Measurements from ENCODE around the gene RASSF7. TPM values are rescaled to one million over a fixed set of nuclear protein-coding genes. Genes with fewer than 3 reads are reported as not detected.

RASSF7 gene
- total and polyA plus RNA-seq, 10 of the 15 experiments (the other 5 are each of a cell fraction or from before 2014, with no cell fraction given): 0.39 to 29.7 (median 13.2) TPM

DNA sequence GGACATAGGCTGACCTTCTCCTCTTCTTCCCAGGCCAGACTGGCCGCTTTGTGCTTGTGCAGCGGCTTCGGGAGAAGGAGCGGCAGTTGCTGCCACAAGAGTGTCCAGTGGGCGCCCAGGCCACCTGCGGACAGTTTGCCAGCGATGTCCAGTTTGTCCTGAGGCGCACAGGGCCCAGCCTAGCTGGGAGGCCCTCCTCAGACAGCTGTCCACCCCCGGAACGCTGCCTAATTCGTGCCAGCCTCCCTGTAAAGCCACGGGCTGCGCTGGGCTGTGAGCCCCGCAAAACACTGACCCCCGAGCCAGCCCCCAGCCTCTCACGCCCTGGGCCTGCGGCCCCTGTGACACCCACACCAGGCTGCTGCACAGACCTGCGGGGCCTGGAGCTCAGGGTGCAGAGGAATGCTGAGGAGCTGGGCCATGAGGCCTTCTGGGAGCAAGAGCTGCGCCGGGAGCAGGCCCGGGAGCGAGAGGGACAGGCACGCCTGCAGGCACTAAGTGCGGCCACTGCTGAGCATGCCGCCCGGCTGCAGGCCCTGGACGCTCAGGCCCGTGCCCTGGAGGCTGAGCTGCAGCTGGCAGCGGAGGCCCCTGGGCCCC, 1.4 kb downstream of the RASSF7 start (continued):
- TF ChIP-seq, protein P1, sequence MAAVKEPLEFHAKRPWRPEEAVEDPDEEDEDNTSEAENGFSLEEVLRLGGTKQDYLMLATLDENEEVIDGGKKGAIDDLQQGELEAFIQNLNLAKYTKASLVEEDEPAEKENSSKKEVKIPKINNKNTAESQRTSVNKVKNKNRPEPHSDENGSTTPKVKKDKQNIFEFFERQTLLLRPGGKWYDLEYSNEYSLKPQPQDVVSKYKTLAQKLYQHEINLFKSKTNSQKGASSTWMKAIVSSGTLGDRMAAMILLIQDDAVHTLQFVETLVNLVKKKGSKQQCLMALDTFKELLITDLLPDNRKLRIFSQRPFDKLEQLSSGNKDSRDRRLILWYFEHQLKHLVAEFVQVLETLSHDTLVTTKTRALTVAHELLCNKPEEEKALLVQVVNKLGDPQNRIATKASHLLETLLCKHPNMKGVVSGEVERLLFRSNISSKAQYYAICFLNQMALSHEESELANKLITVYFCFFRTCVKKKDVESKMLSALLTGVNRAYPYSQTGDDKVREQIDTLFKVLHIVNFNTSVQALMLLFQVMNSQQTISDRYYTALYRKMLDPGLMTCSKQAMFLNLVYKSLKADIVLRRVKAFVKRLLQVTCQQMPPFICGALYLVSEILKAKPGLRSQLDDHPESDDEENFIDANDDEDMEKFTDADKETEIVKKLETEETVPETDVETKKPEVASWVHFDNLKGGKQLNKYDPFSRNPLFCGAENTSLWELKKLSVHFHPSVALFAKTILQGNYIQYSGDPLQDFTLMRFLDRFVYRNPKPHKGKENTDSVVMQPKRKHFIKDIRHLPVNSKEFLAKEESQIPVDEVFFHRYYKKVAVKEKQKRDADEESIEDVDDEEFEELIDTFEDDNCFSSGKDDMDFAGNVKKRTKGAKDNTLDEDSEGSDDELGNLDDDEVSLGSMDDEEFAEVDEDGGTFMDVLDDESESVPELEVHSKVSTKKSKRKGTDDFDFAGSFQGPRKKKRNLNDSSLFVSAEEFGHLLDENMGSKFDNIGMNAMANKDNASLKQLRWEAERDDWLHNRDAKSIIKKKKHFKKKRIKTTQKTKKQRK (IDR thresholded peaks at IDR 0.05; ENCODE audit: low read depth, low read length): no peak
- TF ChIP-seq MYB (IDR thresholded peaks at IDR 0.05; ENCODE audit: borderline replicate concordance, low read depth, low read length) (no peak), MTA3 (IDR thresholded peaks at IDR 0.05; ENCODE audit: borderline replicate concordance, low read length) (no peak)

DNA sequence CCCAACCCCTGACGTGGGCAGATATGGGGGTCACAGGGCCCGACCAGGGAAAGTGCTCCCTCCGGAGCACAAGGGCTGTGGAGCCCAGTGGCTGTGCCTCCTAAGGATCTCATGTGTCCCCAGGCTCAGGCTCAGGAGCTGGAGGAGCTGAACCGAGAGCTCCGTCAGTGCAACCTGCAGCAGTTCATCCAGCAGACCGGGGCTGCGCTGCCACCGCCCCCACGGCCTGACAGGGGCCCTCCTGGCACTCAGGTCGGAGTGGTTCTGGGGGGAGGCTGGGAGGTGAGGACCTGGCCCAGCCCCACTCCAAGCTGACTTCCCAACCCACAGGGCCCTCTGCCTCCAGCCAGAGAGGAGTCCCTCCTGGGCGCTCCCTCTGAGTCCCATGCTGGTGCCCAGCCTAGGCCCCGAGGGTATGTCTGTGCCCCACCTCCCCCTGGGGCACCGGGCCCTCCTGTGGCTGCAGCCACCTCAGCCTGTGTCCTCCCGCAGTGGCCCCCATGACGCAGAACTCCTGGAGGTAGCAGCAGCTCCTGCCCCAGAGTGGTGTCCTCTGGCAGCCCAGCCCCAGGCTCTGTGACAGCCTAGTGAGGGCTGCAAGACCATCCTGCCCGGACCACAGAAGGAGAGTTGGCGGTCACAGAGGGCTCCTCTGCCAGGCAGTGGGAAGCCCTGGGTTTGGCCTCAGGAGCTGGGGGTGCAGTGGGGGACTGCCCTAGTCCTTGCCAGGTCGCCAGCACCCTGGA, 2.5 kb downstream of the RASSF7 start:
- POLR2A ChIA-PET: interaction anchor here (1.1 kb wide), 1 partner anchor 24 kb away, joined by 3 read pairs; no protein-coding TSS in a partner anchor
- no peak for ATAC-seq
- no TSS peak for BruUV-seq (replicated peaks)

More for the DNA sequence above, 2.5 kb downstream of the RASSF7 start:
- intact Hi-C loops (cut with micrococcal nuclease; ENCODE audit: unreplicated experiment): no loop called here
- Histone ChIP-seq H4K20me1 (ENCODE audit: control insufficient read depth, insufficient read depth) (no peaks in the 10 kb centered on the region), H3K79me2 (ENCODE audit: control insufficient read depth, insufficient read depth, low read length) (peaks cover 28% of the 10 kb centered on the region), H3K4me3 (no peak overlapping the region), H3K36me3 (ENCODE audit: control insufficient read depth in 2 of 2, insufficient read depth in 2 of 2, low read length in 1 of 2) (peaks cover 0 to 4% of the 10 kb centered on the region in 2 experiments; a peak in 1 of 4 replicates), H3K4me2 (ENCODE audit: control insufficient read depth, insufficient read depth) (no peak overlapping the region), H2AFZ (ENCODE audit: control insufficient read depth, low read depth, low read length) (no peak overlapping the region), H3K4me1 (ENCODE audit: control insufficient read depth, insufficient read depth, low read length) (peaks cover 10% of the 10 kb centered on the region), H3K9me3 (replicated peaks; ENCODE audit: control insufficient read depth, insufficient read depth, low read length) (no peaks in the 10 kb centered on the region), H3K27ac (ENCODE audit: control insufficient read depth, insufficient read depth) (no peak overlapping the region), H3K9ac (ENCODE audit: control insufficient read depth, insufficient read depth, low read length) (no peak overlapping the region), H3K27me3 (replicated peaks in 1 of 2; ENCODE audit: control insufficient read depth in 2 of 2, insufficient read depth in 2 of 2, low read length in 1 of 2) (no peaks in the 10 kb centered on the region; a peak in 1 of 4 replicates)
- WGBS (ENCODE audit: insufficient coverage, insufficient replicate concordance, low lambda C conversion rate, missing lambda C conversion rate): 86% methylated on average over 18 of the region's 18 CpGs
- TF ChIP-seq POLR2AphosphoS2 (IDR thresholded peaks at IDR 0.05; ENCODE audit: low read depth, low read length): peak; percentile 66; the same call in 1 of the 2 replicates
- TF ChIP-seq, protein P2, sequence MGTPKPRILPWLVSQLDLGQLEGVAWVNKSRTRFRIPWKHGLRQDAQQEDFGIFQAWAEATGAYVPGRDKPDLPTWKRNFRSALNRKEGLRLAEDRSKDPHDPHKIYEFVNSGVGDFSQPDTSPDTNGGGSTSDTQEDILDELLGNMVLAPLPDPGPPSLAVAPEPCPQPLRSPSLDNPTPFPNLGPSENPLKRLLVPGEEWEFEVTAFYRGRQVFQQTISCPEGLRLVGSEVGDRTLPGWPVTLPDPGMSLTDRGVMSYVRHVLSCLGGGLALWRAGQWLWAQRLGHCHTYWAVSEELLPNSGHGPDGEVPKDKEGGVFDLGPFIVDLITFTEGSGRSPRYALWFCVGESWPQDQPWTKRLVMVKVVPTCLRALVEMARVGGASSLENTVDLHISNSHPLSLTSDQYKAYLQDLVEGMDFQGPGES (IDR thresholded peaks at IDR 0.05): no peak
- ChIA-PET RAD21 (ENCODE audit: unreplicated experiment) (interaction anchor here (0.7 kb wide), 1 partner anchor 8 kb away, joined by 3 read pairs; no protein-coding TSS in a partner anchor), SMC1A (ENCODE audit: uncharacterized antibody, unreplicated experiment) (no interaction called here), CTCF (interaction anchor here (1.1 kb wide), 1 partner anchor 162 kb away, joined by 3 read pairs; no protein-coding TSS in a partner anchor)
- FAIRE-seq (no peak), DNase-seq (ENCODE audit: low read depth, low spot score) (no peak)
- in situ Hi-C loops (cut with MboI): no loop called here

All from GM12878 (cell line).